HEK293 (cell line): ENCODE measurements around the gene CAP1.
A peak's percentile ranks its signal among the peaks of the same experiment; 100 is the strongest.
"Not testable (repeated sequence)": the region's sequence is repeated elsewhere in the genome, so short reads cannot be mapped to it uniquely, and the experiment has no call there.

ENCODE experiments used
- CTCF ChIA-PET: fragments of 350-600 bp; formaldehyde crosslinking; extraction: SDS; loops from one replicate; lab custom pipeline; 2021; ENCODE audit warnings: antibody characterized with exemption; lab: Yijun Ruan, JAX
- POLR2A ChIA-PET: fragments of 300-600 bp; formaldehyde crosslinking; extraction: SDS; loops from one replicate; lab custom pipeline; 2020; ENCODE audit warnings: antibody characterized with exemption, inconsistent platforms; lab: Yijun Ruan, JAX
- H3K27ac ChIP-seq: fragments of 200-500 bp; sonication (Bioruptor generic); 2 replicates; pipeline ENCODE4 v1.5.1; 2014; ENCODE audit warnings: low read depth, low read length, control low read depth, inconsistent platforms; ENCODE audit errors: extremely low read depth
- H3K36me3 ChIP-seq, 2 experiments: fragments of 200-500 bp in 1 of 2; sonication (Bioruptor generic) in 1 of 2; 1 replicate in 1 of 2; 2 replicates in 1 of 2; pipeline ENCODE4 v1.5.1; 2014 to 2017; ENCODE audit warnings: inconsistent platforms in 2 of 2, low read length in 2 of 2; ENCODE audit not compliant: control insufficient read depth in 2 of 2, insufficient read depth in 1 of 2
- H3K4me1 ChIP-seq: fragments of 200-500 bp; sonication (Bioruptor generic); 2 replicates; pipeline ENCODE4 v1.5.1; 2014; ENCODE audit warnings: mild to moderate bottlenecking, low read length, inconsistent platforms; ENCODE audit not compliant: control insufficient read depth, insufficient read depth
- H3K4me3 ChIP-seq: 2 replicates; pipeline ENCODE4 v1.5.1; 2011; ENCODE audit warnings: low read depth, mild to moderate bottlenecking, control low read depth, low read length, moderate library complexity
- H3K9me3 ChIP-seq: fragments of 200-500 bp; sonication (Bioruptor generic); 2 replicates; pipeline ENCODE4 v1.5.1; 2014; ENCODE audit warnings: low read depth, low read length, inconsistent platforms; ENCODE audit not compliant: control insufficient read depth, insufficient read depth
- FEZF1 ChIP-seq: fragments of 450-650 bp; formaldehyde crosslinking; IDR thresholded peaks from 2 replicates; pipeline ENCODE4 v1.5.1; 2016; ENCODE audit warnings: missing biosample characterization, missing genetic modification characterization
- GLIS1 ChIP-seq: fragments of 450-650 bp; formaldehyde crosslinking; IDR thresholded peaks from 2 replicates; pipeline ENCODE4 v1.5.1; 2016; ENCODE audit warnings: missing biosample characterization, missing genetic modification characterization
- KLF10 ChIP-seq: fragments of 450-650 bp; IDR thresholded peaks from 2 replicates; pipeline ENCODE4 v1.5.1; 2018; ENCODE audit warnings: missing biosample characterization, mild to moderate bottlenecking, missing genetic modification characterization
- KLF7 ChIP-seq: fragments of 450-650 bp; formaldehyde crosslinking; IDR thresholded peaks from 2 replicates; pipeline ENCODE4 v1.5.1; 2016; ENCODE audit warnings: missing biosample characterization, missing genetic modification characterization, borderline replicate concordance
- SCRT2 ChIP-seq: fragments of 450-650 bp; formaldehyde crosslinking; IDR thresholded peaks from 2 replicates; pipeline ENCODE4 v1.5.1; 2016; ENCODE audit warnings: missing biosample characterization, missing genetic modification characterization
- SP7 ChIP-seq: fragments of 450-650 bp; formaldehyde crosslinking; IDR thresholded peaks from 2 replicates; pipeline ENCODE4 v1.5.1; 2016; ENCODE audit warnings: missing biosample characterization, missing genetic modification characterization
- ZBTB1 ChIP-seq: fragments of 450-650 bp; formaldehyde crosslinking; IDR thresholded peaks from 2 replicates; pipeline ENCODE4 v1.5.1; 2016; ENCODE audit warnings: missing biosample characterization, missing genetic modification characterization
- ZBTB20 ChIP-seq: fragments of 450-650 bp; formaldehyde crosslinking; IDR thresholded peaks from 2 replicates; pipeline ENCODE4 v1.5.1; 2016; ENCODE audit warnings: missing biosample characterization, missing genetic modification characterization
- ZBTB21 ChIP-seq: fragments of 450-650 bp; formaldehyde crosslinking; IDR thresholded peaks from 2 replicates; pipeline ENCODE4 v1.5.1; 2017; ENCODE audit warnings: missing biosample characterization, missing genetic modification characterization
- ZFHX2 ChIP-seq: fragments of 450-650 bp; formaldehyde crosslinking; conservative IDR thresholded peaks from 2 replicates; pipeline ENCODE4 v1.5.1; 2016; ENCODE audit warnings: missing biosample characterization, missing genetic modification characterization
- ZIC2 ChIP-seq: fragments of 450-650 bp; formaldehyde crosslinking; IDR thresholded peaks from 2 replicates; pipeline ENCODE4 v1.5.1; 2016; ENCODE audit warnings: missing biosample characterization, missing genetic modification characterization
- ZNF10 ChIP-seq: fragments of 450-650 bp; formaldehyde crosslinking; IDR thresholded peaks from 2 replicates; pipeline ENCODE4 v1.5.1; 2017; ENCODE audit warnings: missing biosample characterization, missing genetic modification characterization
- ZNF175 ChIP-seq: fragments of 450-650 bp; formaldehyde crosslinking; IDR thresholded peaks from 2 replicates; pipeline ENCODE4 v1.5.1; 2016; ENCODE audit warnings: missing biosample characterization, missing genetic modification characterization
- ZNF211 ChIP-seq: fragments of 450-650 bp; formaldehyde crosslinking; IDR thresholded peaks from 2 replicates; pipeline ENCODE4 v1.5.1; 2016; ENCODE audit warnings: low read depth, missing biosample characterization, missing genetic modification characterization
- ZNF266 ChIP-seq: fragments of 450-650 bp; formaldehyde crosslinking; IDR thresholded peaks from 2 replicates; pipeline ENCODE4 v1.5.1; 2016; ENCODE audit warnings: missing biosample characterization, missing genetic modification characterization, low read depth
- ZNF335 ChIP-seq: fragments of 450-650 bp; formaldehyde crosslinking; conservative IDR thresholded peaks from 2 replicates; pipeline ENCODE4 v1.5.1; 2016; ENCODE audit warnings: missing biosample characterization, missing genetic modification characterization
- ZNF423 ChIP-seq: fragments of 450-650 bp; formaldehyde crosslinking; IDR thresholded peaks from 2 replicates; pipeline ENCODE4 v1.5.1; 2016; ENCODE audit warnings: missing biosample characterization, missing genetic modification characterization
- ZNF521 ChIP-seq: fragments of 450-650 bp; formaldehyde crosslinking; IDR thresholded peaks from 2 replicates; pipeline ENCODE4 v1.5.1; 2017; ENCODE audit warnings: missing biosample characterization, mild to moderate bottlenecking, missing genetic modification characterization
- ZNF558 ChIP-seq: fragments of 450-650 bp; formaldehyde crosslinking; IDR thresholded peaks from 2 replicates; pipeline ENCODE4 v1.5.1; 2016; ENCODE audit warnings: missing biosample characterization, missing genetic modification characterization
- ZNF747 ChIP-seq: fragments of 450-650 bp; formaldehyde crosslinking; IDR thresholded peaks from 2 replicates; pipeline ENCODE4 v1.5.1; 2016; ENCODE audit warnings: missing biosample characterization, missing genetic modification characterization
- ZXDB ChIP-seq: fragments of 450-650 bp; formaldehyde crosslinking; IDR thresholded peaks from 2 replicates; pipeline ENCODE4 v1.5.1; 2016; ENCODE audit warnings: missing biosample characterization, missing genetic modification characterization
- TF ChIP-seq, protein P1 (sequence below): fragments of 450-650 bp; formaldehyde crosslinking; IDR thresholded peaks from 2 replicates; pipeline ENCODE4 v1.5.1; 2016; ENCODE audit warnings: missing biosample characterization, missing genetic modification characterization
- TF ChIP-seq, protein P2 (sequence below): fragments of 450-650 bp; IDR thresholded peaks from 2 replicates; pipeline ENCODE4 v1.5.1; 2018; ENCODE audit warnings: missing biosample characterization, mild to moderate bottlenecking, missing genetic modification characterization
- TF ChIP-seq, protein P3 (sequence below): fragments of 450-650 bp; formaldehyde crosslinking; IDR thresholded peaks from 2 replicates; pipeline ENCODE4 v1.5.1; 2016; ENCODE audit warnings: missing biosample characterization, missing genetic modification characterization

CAP1 gene

DNA sequence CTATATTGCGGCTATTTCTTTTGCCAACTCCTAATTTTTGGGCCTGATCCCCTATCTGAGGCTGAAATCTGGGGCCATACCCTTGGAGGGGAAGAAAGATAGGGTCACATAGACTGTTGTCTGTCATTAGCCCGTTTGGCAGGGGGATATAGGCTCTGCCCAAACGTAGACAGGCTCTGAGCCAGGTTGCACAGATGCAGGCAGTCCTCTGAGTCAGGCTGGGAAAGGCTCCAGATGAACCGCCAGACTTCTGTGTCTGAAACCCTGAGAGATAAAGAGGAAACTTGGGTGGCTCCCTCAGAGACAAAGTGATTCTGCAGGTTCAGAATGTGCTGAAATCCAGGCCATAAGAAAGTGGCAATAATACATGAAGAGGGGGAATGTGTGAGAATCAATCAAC lies 4.0 kb upstream of the CAP1 start (continued):
- no peak for TF ChIP-seq ZBTB1

DNA sequence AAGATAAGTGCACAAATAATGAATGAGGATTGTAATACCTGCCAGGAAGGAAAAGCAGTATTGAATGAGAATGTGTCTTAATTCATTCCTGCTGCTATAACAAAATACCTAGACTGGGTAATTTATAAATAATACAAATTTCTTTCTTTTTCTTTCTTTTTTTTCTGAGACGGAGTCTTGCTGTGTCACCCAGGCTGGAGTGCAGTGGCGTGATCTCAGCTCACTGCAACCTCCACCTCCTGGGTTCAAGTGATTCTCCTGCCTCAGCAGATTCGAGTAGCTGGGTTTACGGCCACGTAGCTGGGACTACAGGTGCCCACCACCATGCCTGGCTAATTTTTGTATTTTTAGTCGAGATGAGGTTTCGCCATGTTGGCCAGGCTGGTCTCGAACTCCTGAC lies 3.3 kb upstream of the CAP1 start:
- H3K4me1 ChIP-seq, H3K36me3 ChIP-seq, H3K9me3 ChIP-seq, H3K4me3 ChIP-seq, H3K27ac ChIP-seq: not testable (repeated sequence)
- ChIA-PET POLR2A (interaction anchor here (1.2 kb wide), 1 partner anchor 154 kb away, joined by 5 read pairs; the partner anchor contains the start of gene TRIT1), CTCF (interaction anchor here (0.5 to 1.1 kb wide), 3 partner anchors 42 to 247 kb away, joined by 3 to 4 read pairs (median 3); no protein-coding TSS in a partner anchor)

DNA sequence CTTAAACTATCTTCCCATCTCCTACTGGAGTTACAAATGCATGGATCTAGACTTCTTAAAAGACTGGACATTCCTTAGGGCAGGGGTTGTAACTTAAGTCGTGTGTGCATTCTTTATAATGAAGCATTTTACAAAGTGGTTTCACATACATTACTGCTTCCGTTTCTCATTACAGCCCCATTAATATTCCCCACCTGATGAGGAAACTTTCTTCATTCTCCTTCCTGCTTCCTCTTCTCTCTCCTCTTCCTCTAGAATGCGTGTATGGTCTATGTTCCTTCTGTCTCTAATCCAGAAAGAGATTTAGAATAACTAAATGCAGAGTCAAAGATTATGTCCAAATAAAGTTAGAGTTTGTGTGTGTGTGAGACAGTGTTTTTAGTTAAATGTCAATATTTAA lies 1.8 kb upstream of the CAP1 start:
- no peak for TF ChIP-seq ZNF423 (tag by site-specific recombination)
- TF ChIP-seq ZNF211 (tag by site-specific recombination): no peak
- TF ChIP-seq ZNF10: 0 out of 2 replicates have a peak, but pooled peaks have one; percentile 53
- no peak for TF ChIP-seq ZNF175 (tag by site-specific recombination)
- TF ChIP-seq ZNF747 (tag by site-specific recombination): no peak
- Histone ChIP-seq H3K4me1 (no peaks in the 10 kb centered on the region), H3K4me3 (no peak overlapping the region), H3K36me3 (peaks cover 0 to 12% of the 10 kb centered on the region in 2 experiments; a peak in 2 of 3 replicates), H3K27ac (no peak overlapping the region), H3K9me3 (no peaks in the 10 kb centered on the region)
- ChIA-PET POLR2A (interaction anchor here (0.6 to 1.2 kb wide), 2 partner anchors 15 to 155 kb away, joined by 4 to 5 read pairs; partner anchors contain the start of gene TRIT1), CTCF (interaction anchor here (0.7 to 1.3 kb wide), 6 partner anchors 7 to 369 kb away, joined by 3 to 7 read pairs (median 3); no protein-coding TSS in a partner anchor)

DNA sequence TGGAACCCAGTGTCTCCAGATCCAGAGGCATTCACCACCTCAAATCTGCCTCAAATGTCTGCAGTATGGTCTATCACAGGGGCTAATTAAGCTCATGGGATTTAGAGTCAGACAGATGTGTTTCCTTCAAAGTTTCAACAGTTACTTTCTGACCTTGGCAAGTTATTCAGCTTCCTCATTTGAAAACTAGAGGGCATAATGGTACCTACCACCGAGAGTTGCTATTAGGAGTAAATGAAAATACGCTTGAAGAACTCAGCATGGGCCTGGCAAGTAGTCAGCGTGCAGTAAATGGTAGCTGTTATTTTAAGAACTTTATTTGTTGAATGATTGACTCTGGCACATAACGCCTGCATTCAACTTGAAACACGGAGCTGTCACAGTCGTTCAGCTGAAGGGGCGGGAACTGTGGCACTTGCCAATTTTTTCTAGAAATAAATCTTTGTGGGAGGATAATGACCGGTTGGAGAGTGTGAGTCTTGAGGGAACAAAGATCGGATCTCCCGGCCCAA lies 1.2 kb upstream of the CAP1 start:
- Histone ChIP-seq H3K36me3 (peaks cover 0 to 14% of the 10 kb centered on the region in 2 experiments), H3K4me1 (no peaks in the 10 kb centered on the region), H3K9me3 (no peaks in the 10 kb centered on the region), H3K4me3 (peak overlapping the region; percentile 95), H3K27ac (peak overlapping the region; percentile 86)
- POLR2A ChIA-PET: interaction anchor here (0.6 to 0.8 kb wide), 2 partner anchors 10 to 16 kb away, joined by 3 to 4 read pairs; no protein-coding TSS in a partner anchor
- CTCF ChIA-PET: interaction anchor here (0.7 to 1.3 kb wide), 5 partner anchors 8 to 369 kb away, joined by 3 to 7 read pairs (median 3); no protein-coding TSS in a partner anchor
- TF ChIP-seq ZNF335 (tag by site-specific recombination) (no peak), ZFHX2 (tag by site-specific recombination) (no peak), KLF10 (tag by site-specific recombination) (no peak), ZNF266 (tag by site-specific recombination) (no peak), ZNF521 (tag by site-specific recombination) (no peak), SP7 (tag by site-specific recombination) (peak; percentile 91), ZNF558 (tag by site-specific recombination) (no peak), ZNF211 (tag by site-specific recombination) (no peak), ZBTB21 (no peak), SCRT2 (tag by site-specific recombination) (peak; percentile 57), ZIC2 (tag by site-specific recombination) (peak; percentile 29; the same call in 1 of the 2 replicates), FEZF1 (peak; percentile 60; the same call in 1 of the 2 replicates), ZBTB20 (peak; percentile 69; the same call in 1 of the 2 replicates), KLF7 (no peak), ZXDB (tag by site-specific recombination) (no peak; the same call in 1 of the 2 replicates), GLIS1 (tag by site-specific recombination) (peak; percentile 40; the same call in 1 of the 2 replicates)
- TF ChIP-seq, protein P1, sequence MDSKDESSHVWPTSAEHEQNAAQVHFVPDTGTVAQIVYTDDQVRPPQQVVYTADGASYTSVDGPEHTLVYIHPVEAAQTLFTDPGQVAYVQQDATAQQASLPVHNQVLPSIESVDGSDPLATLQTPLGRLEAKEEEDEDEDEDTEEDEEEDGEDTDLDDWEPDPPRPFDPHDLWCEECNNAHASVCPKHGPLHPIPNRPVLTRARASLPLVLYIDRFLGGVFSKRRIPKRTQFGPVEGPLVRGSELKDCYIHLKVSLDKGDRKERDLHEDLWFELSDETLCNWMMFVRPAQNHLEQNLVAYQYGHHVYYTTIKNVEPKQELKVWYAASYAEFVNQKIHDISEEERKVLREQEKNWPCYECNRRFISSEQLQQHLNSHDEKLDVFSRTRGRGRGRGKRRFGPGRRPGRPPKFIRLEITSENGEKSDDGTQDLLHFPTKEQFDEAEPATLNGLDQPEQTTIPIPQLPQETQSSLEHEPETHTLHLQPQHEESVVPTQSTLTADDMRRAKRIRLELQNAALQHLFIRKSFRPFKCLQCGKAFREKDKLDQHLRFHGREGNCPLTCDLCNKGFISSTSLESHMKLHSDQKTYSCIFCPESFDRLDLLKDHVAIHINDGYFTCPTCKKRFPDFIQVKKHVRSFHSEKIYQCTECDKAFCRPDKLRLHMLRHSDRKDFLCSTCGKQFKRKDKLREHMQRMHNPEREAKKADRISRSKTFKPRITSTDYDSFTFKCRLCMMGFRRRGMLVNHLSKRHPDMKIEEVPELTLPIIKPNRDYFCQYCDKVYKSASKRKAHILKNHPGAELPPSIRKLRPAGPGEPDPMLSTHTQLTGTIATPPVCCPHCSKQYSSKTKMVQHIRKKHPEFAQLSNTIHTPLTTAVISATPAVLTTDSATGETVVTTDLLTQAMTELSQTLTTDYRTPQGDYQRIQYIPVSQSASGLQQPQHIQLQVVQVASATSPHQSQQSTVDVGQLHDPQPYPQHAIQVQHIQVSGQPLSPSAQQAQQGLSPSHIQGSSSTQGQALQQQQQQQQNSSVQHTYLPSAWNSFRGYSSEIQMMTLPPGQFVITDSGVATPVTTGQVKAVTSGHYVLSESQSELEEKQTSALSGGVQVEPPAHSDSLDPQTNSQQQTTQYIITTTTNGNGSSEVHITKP (tag by site-specific recombination): peak; percentile 43
- TF ChIP-seq, protein P2, sequence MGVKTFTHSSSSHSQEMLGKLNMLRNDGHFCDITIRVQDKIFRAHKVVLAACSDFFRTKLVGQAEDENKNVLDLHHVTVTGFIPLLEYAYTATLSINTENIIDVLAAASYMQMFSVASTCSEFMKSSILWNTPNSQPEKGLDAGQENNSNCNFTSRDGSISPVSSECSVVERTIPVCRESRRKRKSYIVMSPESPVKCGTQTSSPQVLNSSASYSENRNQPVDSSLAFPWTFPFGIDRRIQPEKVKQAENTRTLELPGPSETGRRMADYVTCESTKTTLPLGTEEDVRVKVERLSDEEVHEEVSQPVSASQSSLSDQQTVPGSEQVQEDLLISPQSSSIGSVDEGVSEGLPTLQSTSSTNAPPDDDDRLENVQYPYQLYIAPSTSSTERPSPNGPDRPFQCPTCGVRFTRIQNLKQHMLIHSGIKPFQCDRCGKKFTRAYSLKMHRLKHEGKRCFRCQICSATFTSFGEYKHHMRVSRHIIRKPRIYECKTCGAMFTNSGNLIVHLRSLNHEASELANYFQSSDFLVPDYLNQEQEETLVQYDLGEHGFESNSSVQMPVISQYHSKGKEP (tag by site-specific recombination): no peak
- TF ChIP-seq, protein P3, sequence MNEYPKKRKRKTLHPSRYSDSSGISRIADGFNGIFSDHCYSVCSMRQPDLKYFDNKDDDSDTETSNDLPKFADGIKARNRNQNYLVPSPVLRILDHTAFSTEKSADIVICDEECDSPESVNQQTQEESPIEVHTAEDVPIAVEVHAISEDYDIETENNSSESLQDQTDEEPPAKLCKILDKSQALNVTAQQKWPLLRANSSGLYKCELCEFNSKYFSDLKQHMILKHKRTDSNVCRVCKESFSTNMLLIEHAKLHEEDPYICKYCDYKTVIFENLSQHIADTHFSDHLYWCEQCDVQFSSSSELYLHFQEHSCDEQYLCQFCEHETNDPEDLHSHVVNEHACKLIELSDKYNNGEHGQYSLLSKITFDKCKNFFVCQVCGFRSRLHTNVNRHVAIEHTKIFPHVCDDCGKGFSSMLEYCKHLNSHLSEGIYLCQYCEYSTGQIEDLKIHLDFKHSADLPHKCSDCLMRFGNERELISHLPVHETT (tag by site-specific recombination): no peak
